Activated CD4-positive, CD25-positive, alpha-beta regulatory T cell treated with anti-CD3 and anti-CD28 coated beads, Interleukin-2, amount 50 U/mL, for 24 hours (primary cell): ENCODE results near the gene GIMAP7.
"Not testable (repeated sequence)": the region's sequence is repeated elsewhere in the genome, so short reads cannot be mapped to it uniquely, and the experiment has no call there.

Source experiments
- ATAC-seq, 2 donors: fragments of 150-1000 bp; cut with Tn5 transposase; one replicate each; pipeline ENCODE4 v1.10.0; 2021; ENCODE audit warnings: mild to moderate bottlenecking in 1 of 2, moderate library complexity in 1 of 2

The GIMAP7 gene

DNA sequence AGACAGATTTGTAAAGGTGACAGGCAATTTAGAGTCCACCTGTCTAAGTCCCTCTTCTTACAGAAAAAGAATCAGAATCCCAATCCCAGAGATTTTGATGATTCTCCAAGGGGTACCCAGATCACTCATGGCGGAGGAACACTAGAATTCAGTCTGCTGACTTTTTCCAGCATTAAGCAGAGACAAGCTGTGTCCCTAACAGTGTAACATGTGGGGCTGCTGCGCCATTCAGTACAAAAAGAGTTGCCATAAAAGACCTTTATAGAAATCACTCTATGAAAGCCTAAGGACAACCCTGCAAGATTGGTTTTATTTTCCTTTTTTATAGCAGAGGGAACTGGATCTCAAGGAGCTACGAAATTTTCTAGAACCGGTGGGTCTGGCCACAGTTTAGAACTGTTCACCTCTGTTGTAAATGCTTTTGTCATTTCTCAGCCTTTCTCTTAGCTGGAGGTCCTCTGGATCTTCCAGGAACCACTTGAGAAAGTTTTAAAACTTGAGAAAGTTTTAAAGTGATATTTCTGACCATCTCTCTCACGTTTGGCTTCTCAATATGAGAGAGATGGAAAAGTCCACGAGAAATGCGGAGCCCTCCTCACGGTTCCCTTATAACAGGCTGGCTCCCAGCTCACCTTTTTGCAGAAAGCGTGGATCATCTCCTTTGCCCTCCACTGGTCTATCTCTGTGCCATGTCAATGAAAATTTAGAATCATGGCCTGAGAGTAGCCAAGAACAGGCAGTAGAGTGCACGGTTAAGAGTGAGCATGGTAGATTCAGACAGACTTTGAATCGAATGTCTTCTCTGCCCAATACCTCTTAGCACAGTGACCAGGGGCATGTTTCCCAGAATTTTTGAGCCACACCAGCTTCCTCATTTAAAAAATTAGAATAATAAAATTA lies 826 bp downstream of the GIMAP7 start:
- ATAC-seq, result peak in 1 of 2 donors; percentile 22

DNA sequence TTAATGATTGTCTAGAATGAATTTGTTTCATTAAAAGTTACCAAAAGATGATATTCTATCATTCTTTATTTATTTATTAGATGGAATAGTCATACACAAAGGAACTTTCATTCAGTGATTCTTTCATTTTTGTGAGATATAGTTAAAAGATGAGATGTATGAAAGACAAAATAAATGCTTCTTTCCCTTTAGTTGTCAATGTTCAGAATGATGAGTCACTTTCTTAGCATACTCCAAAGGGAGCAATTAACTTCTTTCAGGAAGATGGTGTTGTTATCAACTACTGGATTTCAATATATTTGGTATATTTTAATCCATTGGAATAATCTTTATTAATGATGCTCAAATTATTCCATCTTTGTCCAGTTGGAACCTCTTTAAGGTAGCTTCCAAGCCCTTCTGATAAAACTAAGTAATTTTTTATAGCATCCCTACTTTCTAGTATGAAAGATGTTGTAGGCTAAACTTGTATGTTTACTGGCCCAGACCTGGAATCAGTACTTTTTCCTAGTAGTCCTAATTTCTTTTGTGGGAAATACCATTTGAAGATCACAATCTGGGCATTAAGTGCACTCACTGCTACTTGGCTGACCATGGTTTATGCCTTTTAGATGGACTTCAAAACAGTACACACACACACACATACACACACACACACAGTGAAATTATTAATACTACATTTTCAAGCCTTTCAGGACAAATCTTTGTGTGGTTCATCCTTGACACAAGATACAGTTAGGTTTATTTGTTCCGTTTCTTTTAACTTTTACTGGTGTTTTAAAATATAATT lies 2.5 kb downstream of the GIMAP7 start:
- ATAC-seq, result no peak

DNA sequence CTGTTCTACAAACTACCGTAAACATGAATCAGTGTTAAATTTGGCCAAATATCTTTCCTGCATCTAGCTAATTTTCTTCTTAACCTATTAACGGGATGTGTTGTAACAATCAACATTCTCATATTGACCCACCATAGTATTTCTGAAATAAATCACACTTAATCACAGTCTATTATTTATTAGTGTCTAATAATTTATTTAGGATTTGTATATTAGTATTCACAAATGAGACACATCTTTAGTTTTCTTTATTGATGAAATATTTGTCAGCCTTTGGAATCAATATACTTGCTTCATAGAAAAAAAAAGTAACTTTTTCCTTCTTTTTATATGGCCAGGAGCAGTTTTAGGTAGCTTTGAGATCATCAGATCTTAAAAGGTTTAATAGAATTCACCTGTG lies 4.6 kb downstream of the GIMAP7 start:
- no peak for ATAC-seq

- ATAC-seq, result peak; percentile 16 to 18
Measured at GRCh38 chr7:150520145-150520544, 5.5 kb downstream of the GIMAP7 start.

GRCh38 chr7:150522931-150523330 lies 8.3 kb downstream of the GIMAP7 start:
- not testable (repeated sequence) for ATAC-seq

DNA sequence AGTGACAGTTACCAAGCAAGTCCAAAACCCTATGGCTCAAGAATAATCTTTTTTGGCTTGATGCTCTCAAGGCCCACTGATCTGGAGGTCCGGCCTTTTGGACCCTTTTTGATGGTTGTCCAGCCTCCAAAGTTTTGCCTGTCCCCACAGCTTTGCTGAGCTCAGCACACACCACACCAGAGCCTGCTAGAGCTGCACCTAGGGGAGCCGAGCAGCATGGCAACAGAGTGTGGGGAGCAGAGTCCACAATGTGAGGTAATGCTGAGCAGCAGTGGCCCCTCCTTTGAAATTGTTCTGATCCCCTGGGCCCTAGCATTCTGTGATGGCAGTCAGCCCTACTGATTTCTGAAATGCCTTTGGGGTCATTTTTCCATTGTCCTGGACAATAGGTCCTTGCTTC lies 9.3 kb downstream of the GIMAP7 start:
- peak in 1 of 2 donors; percentile 59 for ATAC-seq

- ATAC-seq, result no peak
Measured at GRCh38 chr7:150531704-150532103, 17.0 kb downstream of the GIMAP7 start.

DNA sequence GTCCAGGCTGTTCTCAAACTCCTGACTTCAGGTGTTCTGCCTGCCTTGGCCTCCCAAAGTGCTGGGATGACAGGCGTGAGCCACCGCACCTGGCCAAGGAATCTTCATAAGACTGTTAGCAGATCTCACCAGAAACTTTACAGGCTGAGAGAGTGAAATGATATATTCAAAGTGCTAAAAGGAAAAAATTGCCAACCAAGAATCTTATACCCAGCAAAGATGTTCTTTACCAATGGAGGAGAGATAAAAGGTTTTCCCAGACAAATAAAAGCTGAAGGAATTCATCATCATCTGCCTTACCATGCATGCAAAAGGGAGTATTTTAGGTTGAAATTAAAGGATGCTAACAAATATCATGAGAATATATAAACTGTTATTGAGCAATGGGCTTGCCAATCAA lies 23.6 kb downstream of the GIMAP7 start:
- no peak for ATAC-seq

DNA sequence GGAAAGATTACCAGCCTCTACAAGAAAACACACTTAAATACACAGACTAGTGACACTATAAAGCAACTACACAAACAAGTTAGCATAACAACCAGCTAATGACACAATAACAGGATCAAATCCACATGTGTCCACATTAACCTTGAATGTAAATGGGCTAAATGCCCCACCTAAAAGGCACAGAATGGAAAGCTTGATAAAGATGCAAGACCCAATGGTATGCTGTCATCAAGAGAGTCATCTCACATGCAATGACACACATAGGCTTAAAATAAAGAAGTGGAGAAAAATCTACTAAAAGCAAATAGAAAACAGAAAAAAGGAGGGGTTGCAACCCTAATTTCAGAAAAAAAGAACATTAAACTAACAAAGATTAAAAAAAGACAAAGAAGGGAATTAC lies 38.5 kb downstream of the GIMAP7 start:
- ATAC-seq, result peak in 1 of 2 donors; percentile 39

DNA sequence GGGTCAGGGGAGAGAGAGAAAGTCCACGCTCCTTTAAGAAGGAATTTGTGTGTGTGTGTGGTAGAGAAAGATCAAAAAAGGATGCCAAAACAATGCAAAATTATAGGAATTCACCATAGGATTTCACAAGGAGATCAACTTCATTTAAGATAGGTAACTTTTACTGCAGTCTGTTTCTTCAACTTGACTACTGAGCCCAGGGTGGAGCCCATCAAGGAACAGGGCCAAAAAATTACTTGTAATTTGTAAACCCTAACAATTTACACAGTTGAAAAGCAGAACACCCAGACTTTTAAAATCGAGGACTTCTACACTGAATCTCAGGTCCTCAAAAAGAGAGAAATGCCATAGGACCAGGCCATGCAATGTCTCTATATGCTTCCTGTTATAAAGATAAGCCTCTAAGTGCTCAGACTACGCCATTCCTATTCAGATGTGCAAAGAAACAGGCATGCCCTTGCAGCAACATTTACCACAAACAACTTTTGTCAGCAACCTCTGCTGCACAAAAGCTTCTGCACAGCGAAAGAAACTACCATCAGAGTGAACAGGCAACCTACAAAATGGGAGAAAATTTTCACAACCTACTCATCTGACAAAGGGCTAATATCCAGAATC lies 42.0 kb downstream of the GIMAP7 start:
- ATAC-seq, result peak; percentile 32 to 67

- no peak for ATAC-seq
Measured at GRCh38 chr7:150560486-150560885, 45.8 kb downstream of the GIMAP7 start.

GRCh38 chr7:150562919-150563318 lies 48.2 kb downstream of the GIMAP7 start:
- ATAC-seq, result no peak

- no peak for ATAC-seq
Measured at GRCh38 chr7:150564006-150564405, 49.3 kb downstream of the GIMAP7 start.

GRCh38 chr7:150564566-150564965 lies 49.9 kb downstream of the GIMAP7 start:
- ATAC-seq, result no peak

DNA sequence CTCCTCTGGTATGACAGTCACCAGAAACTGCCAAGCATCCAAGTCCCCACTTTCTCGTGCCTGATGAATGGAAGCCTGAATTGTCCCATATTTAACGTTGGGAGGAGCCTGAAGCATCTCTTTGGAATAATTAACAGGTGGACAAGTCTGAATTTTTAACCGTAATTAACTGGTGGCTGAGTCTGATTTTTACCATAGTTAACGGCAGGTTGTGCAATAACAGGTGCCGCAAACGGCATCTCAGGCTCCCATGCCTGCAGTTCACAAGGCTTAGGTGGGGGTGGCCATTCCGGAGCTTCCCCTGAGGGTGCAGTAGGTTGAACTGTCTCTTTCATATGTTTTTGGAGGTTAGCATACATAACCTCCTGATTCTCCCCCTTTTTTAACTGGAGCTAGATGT lies 50.6 kb downstream of the GIMAP7 start:
- no peak for ATAC-seq

DNA sequence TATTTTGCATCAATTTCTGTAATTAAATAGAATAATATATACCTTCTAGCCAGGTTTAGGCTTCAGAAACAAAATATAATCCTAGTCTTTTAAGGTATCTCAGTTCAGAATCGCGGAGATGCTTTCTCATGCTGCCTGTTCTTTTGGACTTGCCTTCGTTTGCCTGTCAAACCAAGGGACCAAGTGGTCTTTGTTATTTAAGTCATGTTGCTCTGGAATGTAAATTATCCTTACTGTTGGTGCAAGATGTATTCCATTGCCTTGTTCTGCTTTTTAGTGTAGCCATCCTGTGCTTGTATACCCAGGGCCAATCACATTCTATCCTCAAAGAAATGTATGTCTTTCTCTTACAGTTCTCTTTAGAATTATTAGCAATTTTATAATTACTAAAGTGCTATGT lies 51.5 kb downstream of the GIMAP7 start:
- ATAC-seq, result no peak

DNA sequence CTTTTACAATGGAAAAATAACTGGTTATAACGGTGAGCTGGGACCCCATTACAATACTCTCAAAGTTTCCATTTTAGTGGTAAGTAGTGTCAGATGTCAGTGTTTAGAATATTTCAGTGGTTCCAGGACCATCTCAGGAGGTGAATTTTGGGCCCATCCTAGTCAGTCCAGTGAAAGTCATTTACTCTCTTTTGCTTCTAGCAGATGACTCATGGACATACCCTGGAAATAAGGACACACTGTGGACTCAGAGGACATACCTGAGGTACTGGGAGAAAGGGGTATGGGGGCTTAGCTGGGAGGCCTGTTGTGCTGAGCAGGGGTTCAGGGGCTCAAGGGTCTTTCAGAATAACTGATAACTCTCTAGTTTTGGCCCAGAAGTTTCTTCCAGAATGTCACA lies 51.9 kb downstream of the GIMAP7 start:
- ATAC-seq, result peak in 1 of 2 donors; percentile 21

DNA sequence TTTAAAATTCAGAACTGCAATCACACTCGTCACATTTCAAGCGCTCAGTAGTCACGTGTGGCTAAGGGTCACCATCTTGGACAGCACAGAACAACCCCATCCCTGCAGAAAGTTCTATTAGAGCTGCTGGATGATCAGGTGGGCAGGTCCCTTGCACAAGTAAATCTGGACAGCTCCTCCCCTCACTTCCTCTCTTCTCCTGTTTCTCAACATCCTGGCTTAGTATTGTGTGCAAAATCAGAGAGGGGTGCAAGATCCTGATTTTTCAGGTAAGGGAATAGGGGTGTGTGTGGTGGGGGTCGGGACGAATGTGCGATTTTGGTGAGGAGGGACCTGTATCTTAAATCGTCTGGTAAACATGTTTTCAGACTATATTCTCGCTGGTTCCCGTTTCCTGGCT lies 52.5 kb downstream of the GIMAP7 start, which contains the start of gene GIMAP4:
Gene GIMAP4 (plus strand): TSS at position 222 of the 400 bp plus-strand sequence. CDS start 2,512 bp downstream, outside the sequence.
- peak; percentile 26 to 39 for ATAC-seq

GRCh38 chr7:150567871-150568301 lies 53.2 kb downstream of the GIMAP7 start:
- ATAC-seq, result peak; percentile 34 to 37

GRCh38 chr7:150568714-150569113 lies 54.0 kb downstream of the GIMAP7 start:
- ATAC-seq, result peak; percentile 52 to 53

- no peak for ATAC-seq
Measured at GRCh38 chr7:150569245-150569955, 54.7 kb downstream of the GIMAP7 start.
